HL-60 (cell line): ENCODE results near the gene FRAS1.

Source experiments
- DNase-seq, 2 experiments: peaks; one replicate each; pipeline ENCODE4 v3.0.0-alpha.2; 2010 to 2020; ENCODE audit warnings: low read depth in 1 of 2, low spot score in 1 of 2
- H3K27ac ChIP-seq: fragments of 250-450 bp; sonication (Bioruptor Pico); replicated peaks from 2 replicates; pipeline ENCODE4 v1.5.1; 2020; ENCODE audit warnings: mild to moderate bottlenecking, moderate library complexity
- H3K27me3 ChIP-seq: fragments of 250-450 bp; sonication (Bioruptor Pico); 2 replicates; pipeline ENCODE4 v1.5.1; 2021; ENCODE audit warnings: mild to moderate bottlenecking, moderate library complexity; ENCODE audit not compliant: insufficient read depth, poor library complexity, severe bottlenecking
- H3K4me3 ChIP-seq: replicated peaks from 2 replicates; pipeline ENCODE4 v1.5.1; 2011; ENCODE audit warnings: mild to moderate bottlenecking, control low read depth, low read length; ENCODE audit not compliant: insufficient read depth
- CTCF ChIP-seq: IDR thresholded peaks from one replicate; pipeline ENCODE4 v1.5.1; 2011; ENCODE audit warnings: low read length, control low read depth, inconsistent platforms; ENCODE audit not compliant: insufficient read depth
- GABPA ChIP-seq: IDR thresholded peaks from 2 replicates; pipeline ENCODE4 v1.6.1; 2012; ENCODE audit warnings: low read depth
- POLR2AphosphoS5 ChIP-seq: IDR thresholded peaks from 2 replicates; pipeline ENCODE4 v1.6.1; 2012; ENCODE audit warnings: low read depth
- REST ChIP-seq: IDR thresholded peaks from 2 replicates; pipeline ENCODE4 v1.6.1; 2012; ENCODE audit warnings: low read depth; ENCODE audit not compliant: insufficient replicate concordance
- SPI1 ChIP-seq: IDR thresholded peaks from 2 replicates; pipeline ENCODE4 v1.6.1; 2012; ENCODE audit warnings: low read depth, mild to moderate bottlenecking, borderline replicate concordance

Gene FRAS1

GRCh38 chr4:78131403-78131802 is 74.3 kb downstream of the FRAS1 start:
- H3K4me3 ChIP-seq = no peak overlapping the region
- no peak for DNase-seq
- peaks cover 2% of the 10 kb centered on the region for H3K27me3 ChIP-seq
- H3K27ac ChIP-seq = no peak overlapping the region
- TF ChIP-seq CTCF = no peak
- TF ChIP-seq SPI1 = no peak
- TF ChIP-seq POLR2AphosphoS5 = no peak

- no peak overlapping the region for H3K27ac ChIP-seq
- no peak overlapping the region for H3K4me3 ChIP-seq
- DNase-seq = no peak
Observed at GRCh38 chr4:78136109-78137081, 79.3 kb downstream of the FRAS1 start.

GRCh38 chr4:78137532-78137931 is 80.4 kb downstream of the FRAS1 start:
- peaks cover 2% of the 10 kb centered on the region for H3K27me3 ChIP-seq
- H3K27ac ChIP-seq = no peak overlapping the region
- DNase-seq = no peak
- TF ChIP-seq SPI1 (no peak), POLR2AphosphoS5 (no peak), CTCF (no peak), REST (no peak), GABPA (no peak)
- no peak overlapping the region for H3K4me3 ChIP-seq

More at GRCh38 chr4:78136109-78137081, 79.3 kb downstream of the FRAS1 start:
- peaks cover 2% of the 10 kb centered on the region for H3K27me3 ChIP-seq
- no peak for TF ChIP-seq REST
- no peak for TF ChIP-seq CTCF
- no peak for TF ChIP-seq SPI1
- no peak for TF ChIP-seq GABPA
- no peak for TF ChIP-seq POLR2AphosphoS5

- no peak overlapping the region for H3K27ac ChIP-seq
- H3K27me3 ChIP-seq = peaks cover 2% of the 10 kb centered on the region
- DNase-seq = no peak
- no peak overlapping the region for H3K4me3 ChIP-seq
- TF ChIP-seq POLR2AphosphoS5 = no peak
- TF ChIP-seq REST = no peak
- no peak for TF ChIP-seq SPI1
- TF ChIP-seq GABPA = no peak
- TF ChIP-seq CTCF = no peak
Observed at GRCh38 chr4:78138252-78138651, 81.1 kb downstream of the FRAS1 start.
